ENCODE results near the gene TMEM217. TPM values are rescaled to one million over a fixed set of nuclear protein-coding genes. Genes with fewer than 3 reads are reported as not detected.

The TMEM217 gene
- total RNA-seq, 1 experiment from 2014 or later, result 2.4 TPM

DNA sequence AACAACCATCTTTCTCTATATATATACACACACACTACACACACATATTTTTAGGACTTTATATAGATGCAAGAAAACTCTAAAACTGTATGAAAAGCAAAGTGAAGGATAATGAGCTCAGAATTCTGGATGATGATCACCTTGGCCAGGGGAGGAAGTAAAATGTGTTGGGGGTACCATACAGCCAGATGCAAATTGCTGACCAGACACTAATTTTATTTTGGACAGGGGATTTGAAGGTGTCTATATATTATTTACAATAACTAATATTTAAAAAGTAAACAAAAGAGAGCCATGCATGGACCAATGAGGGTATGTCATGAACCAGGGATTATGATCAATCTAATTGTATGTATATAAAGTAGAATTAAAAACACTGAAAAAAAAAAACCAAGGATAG, 20.2 kb downstream of the TMEM217 start:
- Histone ChIP-seq H3K9me3 (ENCODE audit: low read length) (no peaks in the 10 kb centered on the region), H3K9ac (ENCODE audit: low read length) (no peak overlapping the region), H3K4me2 (ENCODE audit: low read length) (no peak overlapping the region), H3K4me1 (ENCODE audit: insufficient read depth, low read length) (peaks cover 28% of the 10 kb centered on the region), H3K9me2 (replicated peaks; ENCODE audit: low read length) (no peaks in the 10 kb centered on the region), H3K27me3 (ENCODE audit: low read length) (no peaks in the 10 kb centered on the region), H3K4me3 (ENCODE audit: low read length) (no peak overlapping the region), H3K27ac (ENCODE audit: low read length) (no peak overlapping the region), H3K79me2 (ENCODE audit: low read length) (no peaks in the 10 kb centered on the region), H4K20me1 (ENCODE audit: low read length) (no peaks in the 10 kb centered on the region), H3K36me3 (ENCODE audit: low read depth, low read length) (no peaks in the 10 kb centered on the region), H3F3A (ENCODE audit: low read length, unreplicated experiment) (peaks cover 12% of the 10 kb centered on the region), H2AFZ (ENCODE audit: low read length) (no peak overlapping the region)
- intact Hi-C loops (cut with micrococcal nuclease), result no loop called here
- POLR2A ChIA-PET (ENCODE audit: unreplicated experiment), result no interaction called here
- DNase-seq (no peak), ATAC-seq (no peak)
- no TSS peak for BruUV-seq (replicated peaks)
- CTCF ChIA-PET, result no interaction called here
- TF ChIP-seq EZH2 (IDR thresholded peaks at IDR 0.05; ENCODE audit: low read length, unreplicated experiment) (no peak), EZH2phosphoT487 (IDR thresholded peaks at IDR 0.05; ENCODE audit: borderline replicate concordance, low read length) (no peak)
- TF ChIP-seq, protein P1, sequence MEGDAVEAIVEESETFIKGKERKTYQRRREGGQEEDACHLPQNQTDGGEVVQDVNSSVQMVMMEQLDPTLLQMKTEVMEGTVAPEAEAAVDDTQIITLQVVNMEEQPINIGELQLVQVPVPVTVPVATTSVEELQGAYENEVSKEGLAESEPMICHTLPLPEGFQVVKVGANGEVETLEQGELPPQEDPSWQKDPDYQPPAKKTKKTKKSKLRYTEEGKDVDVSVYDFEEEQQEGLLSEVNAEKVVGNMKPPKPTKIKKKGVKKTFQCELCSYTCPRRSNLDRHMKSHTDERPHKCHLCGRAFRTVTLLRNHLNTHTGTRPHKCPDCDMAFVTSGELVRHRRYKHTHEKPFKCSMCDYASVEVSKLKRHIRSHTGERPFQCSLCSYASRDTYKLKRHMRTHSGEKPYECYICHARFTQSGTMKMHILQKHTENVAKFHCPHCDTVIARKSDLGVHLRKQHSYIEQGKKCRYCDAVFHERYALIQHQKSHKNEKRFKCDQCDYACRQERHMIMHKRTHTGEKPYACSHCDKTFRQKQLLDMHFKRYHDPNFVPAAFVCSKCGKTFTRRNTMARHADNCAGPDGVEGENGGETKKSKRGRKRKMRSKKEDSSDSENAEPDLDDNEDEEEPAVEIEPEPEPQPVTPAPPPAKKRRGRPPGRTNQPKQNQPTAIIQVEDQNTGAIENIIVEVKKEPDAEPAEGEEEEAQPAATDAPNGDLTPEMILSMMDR (conservative IDR thresholded peaks at IDR 0.05; ENCODE audit: low read depth, low read length), result no peak

DNA sequence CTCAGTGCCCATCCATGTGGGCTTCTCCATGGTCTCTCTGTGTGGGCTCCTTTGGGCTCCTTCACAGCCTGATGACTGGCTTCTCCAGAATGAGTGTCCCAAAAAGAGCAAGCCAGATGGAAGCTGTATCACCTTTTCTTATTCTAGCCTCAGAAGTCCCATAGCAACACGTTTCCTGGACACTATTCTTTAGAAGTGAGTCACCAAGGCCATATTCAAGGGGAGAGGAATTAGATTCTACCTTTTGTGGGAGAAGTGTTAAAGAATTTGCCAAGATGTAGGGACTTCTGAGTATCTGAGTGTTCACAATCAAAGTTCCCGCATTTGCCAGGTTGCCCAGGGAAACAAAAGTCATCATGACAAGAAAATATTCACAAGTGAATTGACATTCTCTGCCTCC, 21.0 kb downstream of the TMEM217 start:
- no peak overlapping the region for H3K4me2 ChIP-seq (ENCODE audit: low read length)
- no peak overlapping the region for H3K27ac ChIP-seq (ENCODE audit: low read length)
- DNase-seq, result no peak
- H3K36me3 ChIP-seq (ENCODE audit: low read depth, low read length), result no peaks in the 10 kb centered on the region
- H3K9ac ChIP-seq (ENCODE audit: low read length), result no peak overlapping the region
- H3F3A ChIP-seq (ENCODE audit: low read length, unreplicated experiment), result peaks cover 10% of the 10 kb centered on the region
- H2AFZ ChIP-seq (ENCODE audit: low read length), result no peak overlapping the region
- ChIA-PET POLR2A (ENCODE audit: unreplicated experiment) (no interaction called here), CTCF (no interaction called here)
- no peaks in the 10 kb centered on the region for H3K79me2 ChIP-seq (ENCODE audit: low read length)
- H3K4me1 ChIP-seq (ENCODE audit: insufficient read depth, low read length), result peaks cover 19% of the 10 kb centered on the region
- no peak for ATAC-seq
- no peak overlapping the region for H3K4me3 ChIP-seq (ENCODE audit: low read length)
- no peaks in the 10 kb centered on the region for H3K9me3 ChIP-seq (ENCODE audit: low read length)
- no TSS peak for BruUV-seq (replicated peaks)
- no peaks in the 10 kb centered on the region for H4K20me1 ChIP-seq (ENCODE audit: low read length)
- H3K27me3 ChIP-seq (ENCODE audit: low read length), result no peaks in the 10 kb centered on the region
- H3K9me2 ChIP-seq (replicated peaks; ENCODE audit: low read length), result no peaks in the 10 kb centered on the region
- TF ChIP-seq EZH2phosphoT487 (IDR thresholded peaks at IDR 0.05; ENCODE audit: borderline replicate concordance, low read length) (no peak), EZH2 (IDR thresholded peaks at IDR 0.05; ENCODE audit: low read length, unreplicated experiment) (no peak)
- TF ChIP-seq, protein P1 (conservative IDR thresholded peaks at IDR 0.05; ENCODE audit: low read depth, low read length), result no peak
- intact Hi-C loops (cut with micrococcal nuclease), result no loop called here

DNA sequence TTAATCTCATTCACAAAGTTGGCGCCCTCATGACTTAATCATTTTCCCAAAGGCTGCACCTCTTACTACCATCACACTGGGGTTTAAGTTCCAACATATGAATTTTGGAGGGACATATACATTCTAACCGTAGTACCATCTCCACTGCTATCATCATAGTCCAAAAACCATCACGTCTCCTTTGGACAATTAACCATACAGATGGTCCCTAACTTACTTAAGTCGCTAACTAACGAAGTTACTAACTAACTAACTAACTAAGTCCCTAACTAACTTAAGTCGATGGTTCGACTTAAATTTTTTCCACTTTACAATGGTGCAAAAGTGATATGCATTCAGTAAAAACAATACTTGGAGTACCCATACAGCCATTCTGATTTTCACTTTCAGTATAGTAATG, 24.4 kb downstream of the TMEM217 start:
- ChIA-PET POLR2A (ENCODE audit: unreplicated experiment) (no interaction called here), CTCF (no interaction called here)
- Histone ChIP-seq H3K4me2 (ENCODE audit: low read length) (no peak overlapping the region), H3F3A (ENCODE audit: low read length, unreplicated experiment) (no peaks in the 10 kb centered on the region), H4K20me1 (ENCODE audit: low read length) (no peaks in the 10 kb centered on the region), H3K4me1 (ENCODE audit: insufficient read depth, low read length) (no peaks in the 10 kb centered on the region), H3K9me2 (replicated peaks; ENCODE audit: low read length) (no peaks in the 10 kb centered on the region), H3K79me2 (ENCODE audit: low read length) (no peaks in the 10 kb centered on the region), H3K4me3 (ENCODE audit: low read length) (no peak overlapping the region), H3K27me3 (ENCODE audit: low read length) (no peaks in the 10 kb centered on the region), H3K36me3 (ENCODE audit: low read depth, low read length) (no peaks in the 10 kb centered on the region), H3K9ac (ENCODE audit: low read length) (no peak overlapping the region), H3K27ac (ENCODE audit: low read length) (no peak overlapping the region), H3K9me3 (ENCODE audit: low read length) (no peaks in the 10 kb centered on the region), H2AFZ (ENCODE audit: low read length) (no peak overlapping the region)
- intact Hi-C loops (cut with micrococcal nuclease), result no loop called here
- ATAC-seq (no peak), DNase-seq (no peak)
- BruUV-seq (replicated peaks), result no TSS peak
- TF ChIP-seq EZH2 (IDR thresholded peaks at IDR 0.05; ENCODE audit: low read length, unreplicated experiment) (no peak), EZH2phosphoT487 (IDR thresholded peaks at IDR 0.05; ENCODE audit: borderline replicate concordance, low read length) (no peak)
- TF ChIP-seq, protein P1 (conservative IDR thresholded peaks at IDR 0.05; ENCODE audit: low read depth, low read length), result no peak
